Left renal pelvis (tissue), 4 donors: Measurements from ENCODE around the gene CHPF. TPM values are rescaled to one million over a fixed set of nuclear protein-coding genes. Genes with fewer than 3 reads are reported as not detected.

Source experiments
- DNase-seq, 4 donors: peaks; one replicate each; pipeline ENCODE4 v3.0.0-alpha.2; 2013; ENCODE audit warnings: low read depth in 4 of 4, low spot score in 3 of 4
- polyA plus RNA-seq, 4 donors: library from polyadenylated mRNA; unstranded; fragments of 120-200 nt; gene quantifications; one replicate each; pipeline ENCODE4 v1.2.1, GENCODE V29; 2013; ENCODE audit not compliant: insufficient read length in 4 of 4

CHPF gene
- polyA plus RNA-seq, 4 donors = 27.4 to 75.8 (median 33.2) TPM

GRCh38 chr2:219569635-219570034 lies 26.0 kb upstream of the CHPF start:
- DNase-seq = no peak

DNA sequence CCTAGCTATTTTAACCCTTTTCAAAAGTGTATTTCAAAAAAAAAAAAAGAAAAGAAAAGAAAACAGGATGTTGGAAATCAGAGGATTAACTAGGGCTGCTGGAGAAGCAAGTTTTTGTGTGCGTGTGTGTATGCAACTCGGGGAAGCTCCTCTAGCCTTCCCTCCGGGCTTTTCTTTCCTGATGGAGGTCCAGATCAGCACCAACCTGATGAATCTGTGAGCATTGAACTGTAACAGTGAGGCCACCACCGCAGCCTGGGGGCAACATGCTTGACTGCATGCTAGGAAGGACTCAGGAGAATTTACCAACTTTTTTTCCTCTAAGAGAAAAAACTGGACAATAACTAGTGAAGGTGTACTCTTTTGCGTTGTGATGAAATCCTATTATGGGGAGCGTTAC lies 25.4 kb upstream of the CHPF start:
- DNase-seq = no peak

DNA sequence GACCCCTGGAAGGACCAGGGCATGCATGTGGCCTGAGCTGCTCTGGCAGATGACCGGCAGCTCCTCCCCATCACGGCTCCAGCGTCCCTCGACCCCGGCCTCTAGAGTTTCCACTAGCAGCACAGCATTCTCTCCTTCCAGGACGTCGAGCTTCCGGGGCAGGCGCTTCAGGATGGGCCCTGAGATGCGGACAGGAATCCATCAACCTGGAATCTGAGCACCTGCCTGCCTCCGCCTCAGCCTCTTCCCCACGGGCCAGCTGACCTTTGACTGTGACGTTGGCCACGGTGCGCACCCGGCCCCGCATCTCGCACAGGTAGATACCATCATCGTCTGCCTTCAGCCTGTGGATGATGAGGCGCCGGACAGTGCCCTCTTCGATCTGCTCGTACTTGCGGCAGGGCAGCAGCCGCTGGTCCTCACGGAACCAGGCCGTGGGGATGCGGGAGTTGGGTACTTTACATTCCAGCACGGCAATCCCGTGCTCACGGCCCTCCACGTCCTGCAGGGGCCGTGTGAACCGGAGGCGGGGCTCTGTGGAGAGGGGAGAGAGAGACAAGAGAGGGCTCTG lies 24.3 kb upstream of the CHPF start:
- DNase-seq = no peak

- DNase-seq = no peak
Measured at GRCh38 chr2:219567131-219567530, 23.5 kb upstream of the CHPF start.

DNA sequence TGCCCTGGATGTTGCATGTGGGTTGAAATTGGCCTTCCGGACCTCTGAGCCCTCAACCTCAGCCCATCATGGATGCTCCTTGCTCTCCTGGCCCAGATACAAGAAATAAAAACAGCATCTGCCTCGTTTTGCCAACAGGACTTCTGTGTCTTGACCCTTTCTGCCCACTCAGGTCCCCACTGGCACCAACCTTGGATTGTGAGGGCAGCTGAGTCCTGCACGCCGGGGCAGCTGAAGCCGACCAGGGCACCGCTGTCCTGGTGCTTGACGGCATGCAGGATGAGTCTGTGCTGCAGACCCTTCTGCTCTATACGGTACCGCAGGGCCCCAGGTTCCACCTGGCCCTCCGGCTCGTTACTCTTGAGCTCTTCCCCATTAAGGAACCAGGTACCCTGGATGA lies 23.0 kb upstream of the CHPF start:
- DNase-seq = no peak

GRCh38 chr2:219565130-219566080 lies 21.8 kb upstream of the CHPF start:
- DNase-seq = no peak

DNA sequence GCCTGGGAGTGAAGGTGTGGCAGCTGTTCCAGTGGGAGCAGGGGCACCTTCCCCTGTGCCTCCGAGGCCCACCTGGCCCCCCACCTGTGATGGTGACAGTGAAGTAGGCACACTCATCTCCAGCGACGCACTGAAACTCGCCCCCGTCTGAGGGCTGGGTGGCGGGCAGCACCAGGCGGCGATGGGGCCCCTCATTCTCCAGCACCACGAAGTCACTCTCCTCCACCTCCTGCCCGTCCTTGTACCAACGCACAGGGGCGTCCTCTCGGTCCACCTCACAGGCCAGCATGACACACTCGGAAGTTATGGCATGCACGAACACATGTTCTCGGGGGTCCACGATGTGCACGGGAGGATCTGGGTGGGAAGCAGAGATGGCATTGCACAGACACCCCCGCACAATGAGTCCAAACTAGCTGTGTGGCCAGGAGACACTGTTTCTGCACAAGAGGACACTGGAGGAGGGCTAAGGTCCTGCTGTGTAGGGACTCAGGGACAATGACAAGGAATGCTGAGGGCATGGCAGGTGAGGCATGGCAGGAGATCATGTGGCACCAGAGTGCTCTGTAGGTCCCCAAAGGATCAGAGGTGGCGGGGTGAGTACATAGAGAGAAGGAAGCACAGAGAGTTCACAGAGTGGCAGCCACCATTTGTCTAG lies 19.8 kb upstream of the CHPF start:
- no peak for DNase-seq

DNA sequence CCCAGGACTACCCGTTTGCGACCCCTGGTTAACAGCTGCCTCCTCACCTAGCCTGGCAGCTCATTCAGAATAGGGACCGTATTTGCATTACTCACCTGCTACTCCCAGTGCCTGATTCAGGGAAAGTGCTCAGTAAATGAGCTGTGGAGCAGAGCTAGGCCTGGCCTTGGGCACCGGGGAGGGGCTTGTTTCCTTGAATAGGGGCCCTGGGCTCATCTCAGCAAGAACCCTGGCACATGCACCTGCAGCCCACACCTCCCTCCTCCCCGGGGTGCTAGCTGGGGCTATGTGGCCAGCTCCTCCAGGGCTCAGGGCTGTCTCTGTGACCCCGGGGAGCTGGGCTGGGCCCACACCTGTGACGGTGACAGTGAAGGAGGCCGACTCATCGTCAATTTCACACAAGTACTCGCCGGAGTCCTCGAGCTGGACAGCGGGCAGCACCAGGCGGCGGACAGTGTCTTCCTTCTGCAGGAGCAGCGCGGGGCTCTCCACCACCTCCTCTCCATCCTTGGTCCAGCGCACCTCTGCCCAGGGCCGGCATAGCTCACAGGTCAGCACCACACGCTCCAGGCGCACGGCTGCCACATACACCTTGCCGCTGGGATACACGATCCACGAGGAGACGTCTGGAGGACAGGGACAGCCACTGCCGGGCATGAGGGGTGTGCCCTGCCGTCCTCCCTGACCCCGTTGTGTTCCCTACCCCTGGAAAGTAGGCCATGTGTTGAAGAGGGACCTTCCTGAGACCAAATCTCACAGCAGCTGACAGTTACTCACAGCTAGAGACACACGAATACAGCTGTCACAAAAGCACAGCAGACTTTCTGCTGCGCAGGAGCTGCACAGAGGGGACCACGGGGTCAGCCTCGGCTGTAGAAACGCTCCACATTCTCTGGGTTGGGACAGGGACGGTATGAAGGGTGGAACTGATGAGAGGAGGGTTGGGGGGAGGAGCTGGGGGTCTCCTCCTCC lies 18.7 kb upstream of the CHPF start:
- DNase-seq = no peak

- DNase-seq = no peak
Measured at GRCh38 chr2:219561179-219562048, 17.8 kb upstream of the CHPF start.

DNA sequence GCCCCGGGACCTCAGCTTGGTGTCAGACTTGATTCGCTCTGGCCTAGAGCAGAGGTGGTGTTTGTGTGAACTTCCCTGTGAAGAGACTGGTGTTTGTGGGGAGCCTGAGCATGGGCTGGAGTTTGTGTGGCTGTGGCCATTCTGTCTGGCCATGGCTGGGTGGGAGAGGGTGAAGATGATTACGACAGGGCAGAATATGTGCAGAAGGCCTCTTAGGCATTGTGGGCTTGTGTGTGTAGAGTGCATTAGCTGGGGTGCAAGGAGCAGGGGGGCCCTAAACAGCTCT lies 17.2 kb upstream of the CHPF start:
- DNase-seq = no peak

GRCh38 chr2:219560037-219560892 lies 16.7 kb upstream of the CHPF start:
- no peak for DNase-seq

DNA sequence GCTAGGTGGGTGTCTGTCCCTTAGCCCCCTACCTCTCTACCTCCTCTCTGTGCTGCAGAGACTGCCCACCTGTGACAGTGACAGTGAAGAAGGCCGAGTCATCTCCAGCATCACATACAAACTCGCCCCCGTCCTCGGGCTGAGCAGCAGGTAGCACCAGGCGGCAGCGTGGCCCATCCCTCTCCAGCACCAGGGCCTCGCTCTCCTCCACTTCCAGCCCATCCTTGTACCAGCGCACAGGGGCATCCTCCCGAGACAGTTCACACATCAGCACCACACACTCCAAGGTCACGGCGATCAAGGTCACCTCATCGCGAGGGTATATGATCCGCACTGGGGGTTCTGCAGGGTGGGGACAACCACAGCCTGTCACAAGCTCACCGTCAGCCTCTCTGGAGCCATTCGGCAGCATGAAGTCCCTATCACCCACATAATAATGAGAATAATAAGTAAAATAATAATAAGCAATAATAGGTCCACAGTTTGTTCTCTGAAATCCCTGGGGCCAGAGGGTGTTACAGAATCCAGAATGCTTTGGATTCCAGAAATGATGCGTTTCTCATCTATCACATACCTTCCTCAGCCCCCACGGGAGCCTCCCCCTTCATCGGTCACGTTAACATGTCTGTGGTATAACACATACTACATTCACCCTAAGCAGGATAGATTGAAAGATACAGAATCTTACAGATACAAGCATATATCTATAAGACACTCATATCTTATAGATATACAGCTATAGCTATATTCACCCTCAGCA lies 15.7 kb upstream of the CHPF start:
- DNase-seq = no peak

GRCh38 chr2:219557791-219558785 lies 14.5 kb upstream of the CHPF start:
- no peak for DNase-seq

- DNase-seq = no peak
Measured at GRCh38 chr2:219557320-219557719, 13.7 kb upstream of the CHPF start.

DNA sequence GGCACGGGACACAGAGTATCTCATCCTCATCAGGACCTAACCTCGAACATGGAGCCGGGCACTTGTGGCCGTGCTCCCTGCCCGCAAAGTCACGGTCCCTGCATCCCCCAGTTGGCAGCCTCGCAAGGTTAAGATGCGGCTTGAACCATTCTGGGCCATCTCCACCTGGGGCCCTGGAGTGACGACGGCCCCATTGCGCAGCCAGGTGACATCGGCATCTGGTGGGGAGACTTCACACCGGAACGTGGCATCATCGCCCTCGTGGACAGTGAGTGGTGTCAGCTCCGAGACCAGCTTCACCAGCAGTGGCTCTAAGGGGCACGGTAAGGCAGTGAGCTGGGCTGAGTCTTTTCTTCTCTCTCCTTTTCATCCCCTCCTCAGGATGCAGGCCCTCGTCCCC lies 12.8 kb upstream of the CHPF start:
- DNase-seq = no peak

DNA sequence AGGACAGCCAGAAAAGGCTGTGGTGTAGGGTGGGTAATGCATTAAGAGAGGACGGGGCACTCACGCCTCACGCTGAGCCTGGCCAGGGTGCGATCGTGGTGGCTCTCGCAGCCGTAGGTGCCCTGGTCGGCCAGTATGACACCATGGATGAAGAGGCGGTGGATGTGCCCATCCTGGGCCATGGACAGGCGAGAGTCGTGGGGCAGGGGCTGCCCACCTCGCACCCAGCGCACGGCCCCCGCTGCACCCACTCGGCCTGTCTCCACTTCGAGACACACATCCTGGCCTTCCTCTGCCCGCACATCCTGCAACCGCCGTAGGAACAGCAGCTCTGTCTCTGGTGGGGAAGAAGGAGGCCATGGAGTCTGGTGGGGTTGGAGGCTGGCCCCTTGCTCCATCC lies 12.3 kb upstream of the CHPF start:
- no peak for DNase-seq

- no peak for DNase-seq
Measured at GRCh38 chr2:219554350-219554749, 10.7 kb upstream of the CHPF start.
